ENCODE measurements around the gene SCP2.

SCP2 gene

DNA sequence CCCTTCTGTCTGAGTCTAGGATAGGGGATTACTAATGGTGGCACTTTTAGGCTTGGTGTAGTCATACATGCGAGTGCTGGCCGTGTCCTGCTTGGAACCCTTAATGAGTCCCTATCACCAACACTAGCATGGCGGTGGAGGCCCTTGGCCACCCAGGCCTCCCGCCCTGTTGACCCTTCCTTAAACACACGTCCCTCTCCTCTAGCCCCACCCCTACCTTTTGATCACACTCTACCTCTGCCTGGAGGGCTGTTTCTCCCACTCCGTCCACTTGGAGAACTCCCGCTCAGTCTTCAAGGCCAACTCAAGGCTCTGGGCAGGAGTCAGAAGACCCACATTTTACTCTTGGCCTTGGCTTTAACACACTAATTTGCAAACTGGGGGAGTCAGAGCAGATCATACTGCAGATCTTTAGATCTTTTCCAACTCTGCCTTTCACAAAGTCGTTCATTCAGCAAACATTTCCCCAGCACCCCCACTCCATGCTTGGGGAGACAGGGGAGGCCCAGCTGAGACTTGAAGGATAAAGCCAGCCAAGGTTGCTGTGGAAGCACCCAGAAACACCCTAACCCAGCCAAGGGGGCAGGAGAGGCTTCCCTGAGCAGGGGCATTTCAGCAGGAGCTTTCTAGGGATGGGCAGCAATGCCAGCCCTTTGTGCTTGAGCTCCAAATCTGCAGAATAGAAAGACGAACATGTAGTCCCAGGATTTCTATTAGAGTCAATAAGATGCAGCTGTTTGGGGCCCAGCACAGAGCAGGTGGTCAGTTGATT is 136.9 kb downstream of the SCP2 start:
- H3K27ac ChIP-seq: no peak overlapping the region
- TF ChIP-seq ZFX (IDR thresholded peaks at IDR 0.05; ENCODE audit: borderline replicate concordance): no peak
- TF ChIP-seq, protein P1, sequence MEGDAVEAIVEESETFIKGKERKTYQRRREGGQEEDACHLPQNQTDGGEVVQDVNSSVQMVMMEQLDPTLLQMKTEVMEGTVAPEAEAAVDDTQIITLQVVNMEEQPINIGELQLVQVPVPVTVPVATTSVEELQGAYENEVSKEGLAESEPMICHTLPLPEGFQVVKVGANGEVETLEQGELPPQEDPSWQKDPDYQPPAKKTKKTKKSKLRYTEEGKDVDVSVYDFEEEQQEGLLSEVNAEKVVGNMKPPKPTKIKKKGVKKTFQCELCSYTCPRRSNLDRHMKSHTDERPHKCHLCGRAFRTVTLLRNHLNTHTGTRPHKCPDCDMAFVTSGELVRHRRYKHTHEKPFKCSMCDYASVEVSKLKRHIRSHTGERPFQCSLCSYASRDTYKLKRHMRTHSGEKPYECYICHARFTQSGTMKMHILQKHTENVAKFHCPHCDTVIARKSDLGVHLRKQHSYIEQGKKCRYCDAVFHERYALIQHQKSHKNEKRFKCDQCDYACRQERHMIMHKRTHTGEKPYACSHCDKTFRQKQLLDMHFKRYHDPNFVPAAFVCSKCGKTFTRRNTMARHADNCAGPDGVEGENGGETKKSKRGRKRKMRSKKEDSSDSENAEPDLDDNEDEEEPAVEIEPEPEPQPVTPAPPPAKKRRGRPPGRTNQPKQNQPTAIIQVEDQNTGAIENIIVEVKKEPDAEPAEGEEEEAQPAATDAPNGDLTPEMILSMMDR (IDR thresholded peaks at IDR 0.05): no peak

DNA sequence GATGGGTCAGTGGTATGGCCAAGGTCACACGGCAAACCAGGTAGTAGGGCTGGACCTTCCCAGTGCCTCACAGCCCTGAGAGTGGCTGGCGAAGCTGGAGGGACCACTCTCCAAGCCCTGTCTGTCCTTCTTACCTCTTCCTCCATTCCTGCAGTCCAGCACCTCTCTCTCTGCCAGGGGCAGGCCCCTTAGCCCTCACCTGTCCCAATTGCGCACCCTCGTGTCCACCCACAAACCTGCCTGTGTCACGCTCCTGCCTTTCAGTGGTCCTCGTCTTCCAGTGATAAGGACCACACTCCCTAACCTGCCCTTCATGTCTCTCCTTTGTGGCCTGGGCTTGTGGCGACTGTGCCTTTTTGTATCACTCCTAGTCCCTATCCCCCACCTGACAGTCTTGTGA is 138.3 kb downstream of the SCP2 start:
- no peak overlapping the region for H3K27ac ChIP-seq
- TF ChIP-seq ZFX (IDR thresholded peaks at IDR 0.05; ENCODE audit: borderline replicate concordance): no peak
- TF ChIP-seq, protein P1 (IDR thresholded peaks at IDR 0.05): no peak

DNA sequence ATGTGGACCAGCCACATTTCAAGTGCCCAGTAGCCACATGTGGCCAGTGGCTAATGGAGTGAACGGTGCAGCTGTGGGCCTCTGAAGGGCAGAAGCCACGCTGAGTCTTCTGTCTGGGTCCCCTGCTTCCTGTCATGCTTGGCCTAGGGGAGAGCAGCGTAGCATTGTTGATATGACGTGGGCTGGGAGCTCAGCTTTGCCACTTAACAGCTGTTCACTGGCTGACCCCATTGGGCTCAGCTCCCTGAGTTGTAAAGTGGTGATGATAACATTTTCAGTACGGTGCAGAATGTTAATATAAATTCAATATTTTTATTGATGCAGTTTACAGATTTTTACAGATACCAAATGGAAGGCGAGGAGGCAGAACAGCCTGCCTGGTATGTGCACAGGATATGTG is 139.4 kb downstream of the SCP2 start:
- H3K27ac ChIP-seq: no peak overlapping the region
- TF ChIP-seq, protein P1 (IDR thresholded peaks at IDR 0.05): no peak
- no peak for TF ChIP-seq ZFX (IDR thresholded peaks at IDR 0.05; ENCODE audit: borderline replicate concordance)

DNA sequence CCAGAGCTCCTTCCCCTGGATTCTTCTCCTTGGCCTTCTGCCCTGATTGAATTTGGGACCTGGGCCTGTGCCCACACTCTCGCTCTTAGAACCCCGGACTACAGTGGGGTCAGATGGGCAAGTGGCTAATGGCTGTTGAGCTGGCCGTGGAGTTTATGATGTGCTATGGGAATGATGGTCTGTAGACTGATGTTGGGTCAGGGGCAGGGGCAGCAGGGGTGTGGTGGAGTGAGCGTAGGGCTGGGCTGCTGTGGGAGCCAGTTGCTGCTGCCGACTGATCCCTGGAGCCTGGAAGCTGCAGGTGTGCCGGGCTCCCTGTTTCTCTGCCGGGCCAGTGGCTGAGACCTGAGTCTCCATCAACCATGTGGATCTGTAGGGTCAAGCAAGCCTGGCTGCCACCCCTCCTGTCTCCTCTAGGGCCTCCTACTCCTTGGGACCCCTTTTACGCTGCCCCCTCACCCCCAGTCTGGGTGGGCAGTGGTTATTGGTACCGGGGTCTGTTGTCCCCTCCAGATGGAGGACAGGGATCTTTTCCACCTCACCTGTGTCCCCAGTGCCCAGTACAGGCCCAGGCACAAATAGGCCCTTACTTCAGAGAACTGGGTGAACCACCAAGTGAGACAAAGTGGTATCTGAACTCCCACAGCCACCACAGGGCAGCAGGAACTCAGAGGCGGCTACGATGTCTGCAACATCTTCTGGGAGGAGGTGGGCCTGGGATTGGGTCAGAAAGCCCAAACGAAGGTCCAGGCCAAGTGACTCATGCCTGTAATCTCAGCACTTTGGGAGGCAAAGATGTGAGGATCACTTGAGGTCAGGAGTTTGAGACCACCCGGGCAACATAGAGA is 140.0 kb downstream of the SCP2 start:
- TF ChIP-seq ZFX (IDR thresholded peaks at IDR 0.05; ENCODE audit: borderline replicate concordance): no peak
- TF ChIP-seq, protein P1 (IDR thresholded peaks at IDR 0.05): no peak
- H3K27ac ChIP-seq: no peak overlapping the region

DNA sequence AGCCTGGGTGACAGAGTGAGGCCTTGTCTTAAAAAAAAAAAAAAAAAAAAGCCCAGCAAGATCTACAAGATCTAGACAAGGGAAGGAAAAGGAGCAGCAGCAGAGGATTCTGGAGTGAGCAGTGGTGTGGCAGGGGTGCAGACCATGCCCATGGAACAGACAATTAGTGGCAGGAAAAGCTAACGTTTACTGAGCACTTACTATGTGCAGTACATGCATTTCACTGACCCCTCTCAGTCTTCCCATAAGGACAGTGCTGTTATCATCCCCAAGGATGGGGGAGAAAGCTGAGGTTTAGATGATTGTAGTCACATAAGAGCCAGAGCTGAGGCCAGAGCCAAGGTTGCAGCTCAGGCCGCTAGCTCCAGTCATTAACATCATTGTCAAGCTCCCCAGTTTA is 140.8 kb downstream of the SCP2 start:
- TF ChIP-seq, protein P1 (IDR thresholded peaks at IDR 0.05): no peak
- no peak for TF ChIP-seq ZFX (IDR thresholded peaks at IDR 0.05; ENCODE audit: borderline replicate concordance)
- no peak overlapping the region for H3K27ac ChIP-seq

DNA sequence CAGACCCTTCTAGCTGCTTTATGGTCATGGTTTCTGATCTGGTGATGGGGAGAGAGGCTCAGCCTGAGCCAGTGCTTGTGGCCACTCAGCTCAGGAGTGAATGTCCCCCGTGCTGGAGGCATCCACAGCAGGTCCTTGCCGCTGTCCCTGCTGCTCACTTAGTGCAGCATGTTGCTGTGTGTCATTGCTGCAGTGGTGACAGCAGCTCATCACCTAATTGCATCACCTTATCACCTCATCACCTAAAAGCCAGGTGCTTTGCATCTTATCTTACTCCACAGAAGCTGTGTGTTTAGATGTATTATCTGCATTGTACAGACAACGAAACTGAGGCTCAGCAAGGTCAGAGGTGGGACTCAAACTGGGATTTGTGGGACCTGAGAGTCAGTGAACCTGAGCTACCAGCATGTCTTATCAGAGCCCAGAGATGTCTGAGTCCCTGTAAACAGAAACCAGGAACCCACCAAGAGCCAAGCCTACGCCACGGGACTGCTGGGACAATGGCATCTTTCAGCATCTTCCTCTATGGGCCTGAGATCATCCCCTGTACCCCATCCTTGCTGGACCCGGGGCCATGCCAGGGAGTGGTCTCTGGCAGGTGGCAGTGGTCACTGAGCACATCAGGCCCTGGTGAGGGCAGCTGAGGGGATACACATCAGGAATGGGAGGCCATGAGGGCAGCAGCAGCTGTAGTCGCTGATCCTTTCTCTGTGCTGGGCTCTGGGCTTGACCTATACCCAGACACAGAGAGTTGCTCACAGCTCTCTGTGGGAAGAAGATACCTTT is 141.4 kb downstream of the SCP2 start:
- no peak for TF ChIP-seq ZFX (IDR thresholded peaks at IDR 0.05; ENCODE audit: borderline replicate concordance)
- TF ChIP-seq, protein P1 (IDR thresholded peaks at IDR 0.05): no peak
- H3K27ac ChIP-seq: no peak overlapping the region

Measured in 22Rv1 (cell line).